ENCODE data around the gene KRT12.
"Not testable (repeated sequence)": the region's sequence is repeated elsewhere in the genome, so short reads cannot be mapped to it uniquely, and the experiment has no call there.

Gene KRT12

GRCh38 chr17:40883626-40884334, 16.8 kb upstream of the KRT12 start:
- no peak for DNase-seq

DNA sequence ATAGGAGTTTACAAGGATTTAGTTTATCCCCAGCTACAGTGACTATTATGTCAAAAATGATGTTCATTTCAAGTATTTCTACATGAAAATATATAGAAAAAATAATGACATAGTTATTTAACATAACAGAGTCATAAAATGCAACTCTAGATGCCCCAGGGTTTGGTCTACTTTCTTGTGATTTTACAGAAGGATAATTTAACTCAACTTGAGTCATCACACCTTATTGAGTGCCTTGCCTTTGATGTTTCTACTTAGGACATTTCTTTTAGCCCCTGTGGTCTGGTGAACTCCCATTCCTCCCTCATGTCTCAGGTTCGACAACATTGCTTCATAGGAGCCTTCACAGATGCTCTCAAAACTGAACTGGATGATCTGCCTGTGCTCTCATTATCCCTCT, 16.0 kb upstream of the KRT12 start:
- DNase-seq = no peak

- DNase-seq = no peak
Observed at GRCh38 chr17:40879026-40879425, 12.0 kb upstream of the KRT12 start.

DNA sequence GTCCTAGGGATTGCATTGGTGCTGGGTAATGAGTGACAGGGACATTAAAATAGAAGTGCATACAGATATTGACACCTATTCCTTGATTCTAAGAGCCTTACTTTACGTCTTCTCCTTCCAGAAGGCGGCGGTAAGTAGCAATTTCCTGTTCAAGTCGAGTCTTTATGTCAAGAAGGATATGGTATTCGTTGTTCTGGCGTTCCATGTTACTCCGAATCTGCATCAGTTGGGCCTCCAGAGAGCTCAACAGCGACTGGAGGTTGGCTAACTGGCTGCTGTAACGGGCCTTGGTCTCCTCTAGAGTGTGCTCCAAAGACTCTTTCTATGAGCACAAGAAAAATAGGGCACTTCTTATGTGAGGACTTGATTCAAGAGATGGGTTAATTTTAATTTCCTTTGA, 11.0 kb upstream of the KRT12 start:
- DNase-seq = no peak

GRCh38 chr17:40873801-40874200, 6.8 kb upstream of the KRT12 start:
- no peak for DNase-seq

GRCh38 chr17:40873255-40873654, 6.2 kb upstream of the KRT12 start:
- no peak for DNase-seq

DNA sequence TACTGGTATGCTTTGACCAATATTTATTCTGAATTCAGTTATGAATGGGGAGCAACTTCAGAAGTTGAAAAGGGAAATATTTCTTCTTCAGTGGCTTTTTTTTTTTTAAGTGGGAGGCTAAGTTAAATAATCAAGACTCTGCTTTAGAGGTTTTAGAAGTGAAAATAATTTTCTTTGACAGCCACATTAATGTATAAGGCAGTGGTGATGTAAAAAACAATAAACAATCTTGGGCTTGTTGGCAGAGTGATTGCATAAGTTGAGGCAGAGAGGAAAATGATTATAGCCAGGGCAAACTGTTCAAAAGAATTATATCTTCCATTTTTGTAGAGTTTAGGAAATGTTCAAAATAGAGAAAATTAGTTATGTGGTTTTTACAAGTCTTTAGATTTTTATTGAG, 5.4 kb upstream of the KRT12 start:
- DNase-seq = no peak

- no peak for DNase-seq
Observed at GRCh38 chr17:40871316-40871715, 4.3 kb upstream of the KRT12 start.

- DNase-seq = no peak
Observed at GRCh38 chr17:40870136-40870535, 3.1 kb upstream of the KRT12 start.

DNA sequence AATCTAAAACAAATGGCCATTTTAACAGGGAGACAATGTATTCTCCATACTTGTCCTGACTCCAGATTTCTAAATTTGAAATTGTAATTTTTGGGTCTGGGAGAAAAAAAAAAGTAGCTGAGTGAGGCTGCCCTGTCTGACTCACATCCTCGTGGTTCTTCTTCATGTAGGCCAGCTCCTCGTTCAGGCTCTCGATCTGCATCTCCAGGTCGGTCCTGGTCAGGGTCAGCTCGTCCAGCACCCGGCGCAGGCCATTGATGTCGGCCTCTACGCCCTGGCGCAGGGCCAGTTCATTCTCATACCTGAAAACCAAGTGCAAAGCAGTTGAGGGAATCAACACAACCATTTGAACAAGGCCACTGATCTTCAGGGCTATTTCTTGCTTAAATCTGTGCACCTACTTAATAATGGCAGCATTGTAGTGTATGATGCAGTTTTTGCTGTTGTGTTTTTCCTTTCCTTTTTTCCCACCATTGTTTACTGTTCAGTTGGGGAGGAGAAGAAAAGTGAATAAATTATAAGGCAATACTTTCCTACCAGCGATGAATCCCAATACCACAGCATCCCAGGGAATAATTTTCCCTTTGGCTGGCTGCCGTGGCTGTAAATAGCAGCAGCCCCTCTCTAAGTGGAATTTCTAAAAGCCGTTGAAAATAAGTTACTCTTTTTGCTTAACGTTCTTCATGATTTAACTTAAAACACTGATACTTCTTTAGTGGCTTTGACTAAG, 2.2 kb downstream of the KRT12 start:
- DNase-seq = no peak

GRCh38 chr17:40862985-40863733, 3.9 kb downstream of the KRT12 start:
- no peak for DNase-seq

DNA sequence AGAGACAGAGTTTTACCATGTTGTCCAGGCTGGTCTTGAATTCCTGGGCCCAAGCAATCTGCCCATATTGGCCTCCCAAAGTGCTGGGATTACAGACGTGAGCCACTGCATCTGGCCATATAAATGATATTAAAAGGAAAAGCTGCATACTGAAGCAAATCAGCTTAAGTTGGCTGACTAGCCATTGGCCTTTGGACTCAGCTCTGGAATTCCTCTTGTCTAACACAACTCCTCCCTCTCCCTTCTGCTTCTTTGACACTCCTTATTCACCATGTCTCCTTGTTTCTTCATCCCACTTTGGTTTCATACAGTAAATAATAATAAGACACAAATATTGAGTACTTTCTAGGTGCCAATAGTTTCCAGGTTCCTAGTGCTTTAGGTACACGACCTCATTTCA, 7.5 kb downstream of the KRT12 start:
- DNase-seq = no peak

GRCh38 chr17:40858667-40859066, 8.4 kb downstream of the KRT12 start:
- not testable (repeated sequence) for DNase-seq

- DNase-seq = no peak
Observed at GRCh38 chr17:40857535-40857934, 9.5 kb downstream of the KRT12 start.

- no peak for DNase-seq
Observed at GRCh38 chr17:40854175-40854814, 12.7 kb downstream of the KRT12 start.

- no peak for DNase-seq
Observed at GRCh38 chr17:40852364-40852763, 14.7 kb downstream of the KRT12 start.

- DNase-seq = no peak
Observed at GRCh38 chr17:40850293-40850972, 16.6 kb downstream of the KRT12 start.

GRCh38 chr17:40849723-40850122, 17.3 kb downstream of the KRT12 start:
- DNase-seq = no peak

DNA sequence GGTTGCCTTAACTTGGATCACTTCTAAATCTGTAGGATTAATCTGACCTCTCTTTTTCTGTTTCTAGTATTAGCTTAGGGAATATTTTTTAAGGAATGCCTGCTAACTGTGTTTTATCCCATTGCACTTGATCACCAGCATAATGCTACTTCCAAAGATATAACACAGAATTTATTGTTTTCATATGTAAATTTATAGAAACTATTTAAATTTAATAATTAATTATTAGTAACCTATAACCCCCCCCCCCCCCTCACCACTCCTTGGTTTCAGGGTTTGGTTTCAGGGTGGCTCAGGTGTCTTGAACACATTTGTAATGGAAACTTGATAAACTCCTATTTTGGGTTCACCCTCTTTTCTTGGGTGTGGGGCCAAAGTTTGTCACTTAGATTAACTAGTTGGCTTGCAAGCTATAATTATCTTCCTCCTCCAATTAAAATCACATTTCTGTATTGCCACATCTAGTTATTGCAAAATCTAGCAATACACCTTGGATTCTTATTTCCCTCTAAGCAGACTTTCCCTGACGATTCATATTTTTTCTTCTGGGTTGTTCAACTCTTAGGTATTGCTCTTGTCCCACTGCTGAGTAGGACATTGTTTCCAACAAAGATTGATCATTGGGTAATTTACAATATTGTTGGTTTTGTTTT, 18.3 kb downstream of the KRT12 start:
- no peak for DNase-seq

- DNase-seq = no peak
Observed at GRCh38 chr17:40846515-40847144, 20.4 kb downstream of the KRT12 start.

- no peak for DNase-seq
Observed at GRCh38 chr17:40844671-40845107, 22.3 kb downstream of the KRT12 start.

DNA sequence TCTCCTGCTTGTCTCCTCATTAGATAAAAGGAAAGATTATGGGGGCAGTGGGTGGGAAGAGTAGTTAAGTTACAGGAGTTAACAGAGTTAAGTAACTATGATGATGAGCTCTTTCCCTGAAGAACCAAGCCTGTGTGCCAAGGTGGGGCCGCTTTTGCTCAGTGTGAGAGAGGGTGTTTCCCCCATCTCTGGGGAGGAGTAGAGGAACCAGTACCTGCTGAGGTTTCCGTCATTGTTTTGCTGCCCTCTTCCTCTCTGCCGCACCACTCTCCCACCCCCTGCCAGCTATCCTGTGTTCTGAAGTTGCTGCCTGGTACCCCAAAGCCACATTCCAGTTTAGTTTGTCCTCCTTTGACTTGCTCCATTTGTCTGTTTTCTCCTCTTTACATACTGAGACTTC, 23.8 kb downstream of the KRT12 start:
- no peak for DNase-seq

All from bone marrow (tissue), 2 donors.